Hepatocyte (in vitro differentiated cells): Measurements from ENCODE around the gene AGBL4. TPM values are rescaled to one million over a fixed set of nuclear protein-coding genes. Genes with fewer than 3 reads are reported as not detected.

Source experiments
- DNase-seq: peaks from one replicate; pipeline ENCODE4 v3.0.0-alpha.2; 2016; ENCODE audit warnings: low spot score
- H2AFZ ChIP-seq: fragments of 200-600 bp; sonication (generic); 2 replicates; pipeline ENCODE4 v1.6.0; 2016; ENCODE audit warnings: antibody characterized with exemption, mild to moderate bottlenecking
- H3K27ac ChIP-seq: fragments of 200-600 bp; sonication (generic); 2 replicates; pipeline ENCODE4 v1.5.1; 2016; ENCODE audit warnings: mild to moderate bottlenecking
- H3K27me3 ChIP-seq: fragments of 200-600 bp; sonication (generic); 2 replicates; pipeline ENCODE4 v1.6.1; 2016
- H3K36me3 ChIP-seq: fragments of 200-600 bp; sonication (generic); replicated peaks from 2 replicates; pipeline ENCODE4 v1.5.1; 2016; ENCODE audit warnings: low read depth; ENCODE audit not compliant: insufficient read depth
- H3K4me1 ChIP-seq: fragments of 200-600 bp; sonication (generic); 2 replicates; pipeline ENCODE4 v1.5.1; 2016; ENCODE audit warnings: mild to moderate bottlenecking, moderate library complexity; ENCODE audit not compliant: insufficient read depth
- H3K4me2 ChIP-seq: fragments of 200-600 bp; sonication (generic); 2 replicates; pipeline ENCODE4 v1.6.0; 2016
- H3K4me3 ChIP-seq: fragments of 200-600 bp; sonication (generic); 2 replicates; pipeline ENCODE4 v1.5.1; 2016; ENCODE audit warnings: mild to moderate bottlenecking
- H3K79me2 ChIP-seq: fragments of 200-600 bp; sonication (generic); 2 replicates; pipeline ENCODE4 v1.6.0; 2017; ENCODE audit warnings: mild to moderate bottlenecking
- H3K9me2 ChIP-seq: fragments of 200-600 bp; sonication (generic); replicated peaks from 2 replicates; pipeline ENCODE4 v1.6.0; 2017; ENCODE audit warnings: mild to moderate bottlenecking; ENCODE audit not compliant: insufficient read depth
- H3K9me3 ChIP-seq: fragments of 200-600 bp; sonication (generic); 2 replicates; pipeline ENCODE4 v1.5.1; 2016; ENCODE audit warnings: low read depth, mild to moderate bottlenecking
- H4K20me1 ChIP-seq: fragments of 200-600 bp; sonication (generic); 2 replicates; pipeline ENCODE4 v1.6.0; 2016; ENCODE audit warnings: mild to moderate bottlenecking; ENCODE audit not compliant: insufficient read depth, poor library complexity, severe bottlenecking
- CTCF ChIP-seq: fragments of 200-600 bp; sonication (generic); IDR thresholded peaks from 2 replicates; pipeline ENCODE4 v1.5.1; 2016; ENCODE audit warnings: antibody characterized with exemption, mild to moderate bottlenecking; ENCODE audit not compliant: poor library complexity
- EZH2 ChIP-seq: fragments of 200-600 bp; sonication (generic); IDR thresholded peaks from 2 replicates; pipeline ENCODE4 v1.6.1; 2016; ENCODE audit warnings: antibody characterized with exemption, mild to moderate bottlenecking, borderline replicate concordance
- EZH2phosphoT487 ChIP-seq: fragments of 200-600 bp; sonication (generic); IDR thresholded peaks from one replicate; pipeline ENCODE4 v1.6.1; 2018; ENCODE audit warnings: antibody characterized with exemption, mild to moderate bottlenecking, low read depth, moderate library complexity; ENCODE audit not compliant: unreplicated experiment, severe bottlenecking
- WGBS: methylation state at CpG from one replicate; pipeline ENCODE4 v1.1.6; 2016; ENCODE audit warnings: low lambda C conversion rate; ENCODE audit errors: missing lambda C conversion rate; 5-methylcytosine and 5-hydroxymethylcytosine counted together
- polyA plus RNA-seq: library from polyadenylated mRNA; unstranded; fragments of >200 nt; fragmentation: Nextera tagmentation; extraction: Ambion mirVana; gene quantifications from 2 replicates; pipeline ENCODE4 v1.2.1, GENCODE V29; 2016
- total RNA-seq: library from RNA; depleted of rRNA; stranded (reverse); fragments of >200 nt; gene quantifications from 2 replicates; pipeline ENCODE4 v1.2.3, GENCODE V29; 2014

The AGBL4 gene
- total and polyA plus RNA-seq, 2 experiments from 2014 or later = 0.50 to 0.73 TPM

- no peaks in the 10 kb centered on the region for H3K79me2 ChIP-seq
- H3K4me2 ChIP-seq = no peak overlapping the region
- H4K20me1 ChIP-seq = no peaks in the 10 kb centered on the region
- H3K27ac ChIP-seq = peak overlapping the region; percentile 66
- H3K9me3 ChIP-seq = no peaks in the 10 kb centered on the region
- H3K4me3 ChIP-seq = no peak overlapping the region
- H3K27me3 ChIP-seq = no peaks in the 10 kb centered on the region
- TF ChIP-seq CTCF (no peak), EZH2 (no peak), EZH2phosphoT487 (no peak)
- H3K9me2 ChIP-seq = no peaks in the 10 kb centered on the region
- H3K4me1 ChIP-seq = peaks cover 6% of the 10 kb centered on the region
- no peak overlapping the region for H2AFZ ChIP-seq
- no peak for DNase-seq
- 57% methylated on average over 4 of the region's 4 CpGs for WGBS
- H3K36me3 ChIP-seq = no peaks in the 10 kb centered on the region
These were observed 1233.9 kb downstream of the AGBL4 start for GRCh38 chr1:48789903-48790302.

GRCh38 chr1:48785869-48786268, 1237.9 kb downstream of the AGBL4 start:
- Histone ChIP-seq H3K4me2 (no peak overlapping the region), H3K27me3 (no peaks in the 10 kb centered on the region), H3K79me2 (no peaks in the 10 kb centered on the region), H4K20me1 (no peaks in the 10 kb centered on the region), H3K9me3 (no peaks in the 10 kb centered on the region), H3K4me3 (no peak overlapping the region), H3K27ac (no peak overlapping the region), H3K4me1 (peaks cover 6% of the 10 kb centered on the region), H2AFZ (no peak overlapping the region), H3K36me3 (no peaks in the 10 kb centered on the region), H3K9me2 (no peaks in the 10 kb centered on the region)
- 87% methylated on average over 1 of the region's 1 CpG for WGBS
- no peak for DNase-seq
- TF ChIP-seq EZH2 (no peak), CTCF (no peak), EZH2phosphoT487 (no peak)

- no peak for TF ChIP-seq CTCF
- TF ChIP-seq EZH2phosphoT487 = no peak
- TF ChIP-seq EZH2 = no peak
- Histone ChIP-seq H3K79me2 (no peaks in the 10 kb centered on the region), H3K4me2 (no peak overlapping the region), H3K36me3 (no peaks in the 10 kb centered on the region), H3K4me1 (peaks cover under 1% of the 10 kb centered on the region), H4K20me1 (no peaks in the 10 kb centered on the region), H3K9me3 (no peaks in the 10 kb centered on the region), H3K27ac (no peak overlapping the region), H3K27me3 (no peaks in the 10 kb centered on the region), H3K9me2 (no peaks in the 10 kb centered on the region), H3K4me3 (no peak overlapping the region), H2AFZ (no peak overlapping the region)
- DNase-seq = no peak
- WGBS = 94% methylated on average over 2 of the region's 2 CpGs
These were observed 1239.5 kb downstream of the AGBL4 start for GRCh38 chr1:48784301-48784700.
